Measurements from ENCODE around the gene KCND3.

The KCND3 gene

DNA sequence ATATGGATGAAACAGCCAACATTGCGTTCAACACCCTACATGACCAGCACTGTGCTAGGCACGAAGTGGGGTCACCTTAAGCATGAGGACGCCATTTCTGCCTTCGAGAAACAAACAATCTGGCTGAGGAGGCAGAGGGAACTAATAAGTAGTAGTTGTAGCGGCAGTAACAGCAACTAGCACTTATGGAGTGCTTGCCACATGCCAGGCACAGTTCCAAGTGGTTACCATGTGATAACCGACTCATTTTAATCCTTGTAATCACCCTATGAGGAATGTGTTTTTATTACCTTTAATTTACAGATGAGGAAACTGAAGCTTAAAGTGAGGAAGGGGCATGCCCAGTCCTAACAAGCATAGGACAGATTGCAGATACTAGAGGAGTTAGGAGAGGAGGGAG is 33.7 kb downstream of the KCND3 start:
- Histone ChIP-seq H3K9me3 (ENCODE audit: insufficient read depth, low read depth, low read length) (no peaks in the 10 kb centered on the region), H3K4me1 (ENCODE audit: insufficient read depth, low read length) (no peaks in the 10 kb centered on the region), H3K9ac (ENCODE audit: low read depth, low read length) (no peak overlapping the region), H3K36me3 (ENCODE audit: insufficient read depth, low read depth, low read length) (no peaks in the 10 kb centered on the region), H3K27ac (ENCODE audit: low read length) (no peak overlapping the region), H3K4me3 (ENCODE audit: low read length) (no peak overlapping the region), H3K27me3 (ENCODE audit: insufficient read depth, low read length) (no peaks in the 10 kb centered on the region; the same call in 1 of the 2 replicates)

DNA sequence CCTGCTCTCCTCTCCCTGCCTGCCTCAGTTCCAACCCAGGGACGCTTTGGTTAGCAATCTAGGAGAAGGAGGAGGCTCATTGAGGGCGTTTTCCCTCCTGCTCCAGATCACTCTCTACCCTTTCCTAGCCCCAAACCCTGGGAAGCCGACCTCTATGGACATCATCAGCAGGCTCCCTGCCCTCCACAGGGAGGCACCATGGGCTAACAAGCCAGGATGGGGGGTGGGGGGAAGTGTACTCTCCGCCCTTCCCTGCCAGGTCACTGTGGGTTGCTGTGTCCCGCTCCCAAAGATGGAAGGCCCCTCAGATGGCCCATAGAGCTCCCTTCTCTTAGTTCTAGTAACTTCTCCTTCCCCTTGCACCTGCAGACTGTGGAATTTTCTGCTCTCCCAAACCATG is 35.7 kb downstream of the KCND3 start:
- Histone ChIP-seq H3K4me3 (ENCODE audit: low read length) (no peak overlapping the region), H3K27ac (ENCODE audit: low read length) (no peak overlapping the region), H3K9me3 (ENCODE audit: insufficient read depth, low read depth, low read length) (no peaks in the 10 kb centered on the region), H3K9ac (ENCODE audit: low read depth, low read length) (no peak overlapping the region), H3K27me3 (ENCODE audit: insufficient read depth, low read length) (no peaks in the 10 kb centered on the region; the same call in 1 of the 2 replicates), H3K36me3 (ENCODE audit: insufficient read depth, low read depth, low read length) (no peaks in the 10 kb centered on the region), H3K4me1 (ENCODE audit: insufficient read depth, low read length) (no peaks in the 10 kb centered on the region)

GRCh38 chr1:111952125-111952657 is 37.3 kb downstream of the KCND3 start:
- H3K36me3 ChIP-seq (ENCODE audit: insufficient read depth, low read depth, low read length): no peaks in the 10 kb centered on the region
- H3K27me3 ChIP-seq (ENCODE audit: insufficient read depth, low read length): no peaks in the 10 kb centered on the region; the same call in 1 of the 2 replicates
- no peak overlapping the region for H3K9ac ChIP-seq (ENCODE audit: low read depth, low read length)
- no peak overlapping the region for H3K4me3 ChIP-seq (ENCODE audit: low read length)
- no peaks in the 10 kb centered on the region for H3K4me1 ChIP-seq (ENCODE audit: insufficient read depth, low read length)
- H3K9me3 ChIP-seq (ENCODE audit: insufficient read depth, low read depth, low read length): no peaks in the 10 kb centered on the region
- no peak overlapping the region for H3K27ac ChIP-seq (ENCODE audit: low read length)

DNA sequence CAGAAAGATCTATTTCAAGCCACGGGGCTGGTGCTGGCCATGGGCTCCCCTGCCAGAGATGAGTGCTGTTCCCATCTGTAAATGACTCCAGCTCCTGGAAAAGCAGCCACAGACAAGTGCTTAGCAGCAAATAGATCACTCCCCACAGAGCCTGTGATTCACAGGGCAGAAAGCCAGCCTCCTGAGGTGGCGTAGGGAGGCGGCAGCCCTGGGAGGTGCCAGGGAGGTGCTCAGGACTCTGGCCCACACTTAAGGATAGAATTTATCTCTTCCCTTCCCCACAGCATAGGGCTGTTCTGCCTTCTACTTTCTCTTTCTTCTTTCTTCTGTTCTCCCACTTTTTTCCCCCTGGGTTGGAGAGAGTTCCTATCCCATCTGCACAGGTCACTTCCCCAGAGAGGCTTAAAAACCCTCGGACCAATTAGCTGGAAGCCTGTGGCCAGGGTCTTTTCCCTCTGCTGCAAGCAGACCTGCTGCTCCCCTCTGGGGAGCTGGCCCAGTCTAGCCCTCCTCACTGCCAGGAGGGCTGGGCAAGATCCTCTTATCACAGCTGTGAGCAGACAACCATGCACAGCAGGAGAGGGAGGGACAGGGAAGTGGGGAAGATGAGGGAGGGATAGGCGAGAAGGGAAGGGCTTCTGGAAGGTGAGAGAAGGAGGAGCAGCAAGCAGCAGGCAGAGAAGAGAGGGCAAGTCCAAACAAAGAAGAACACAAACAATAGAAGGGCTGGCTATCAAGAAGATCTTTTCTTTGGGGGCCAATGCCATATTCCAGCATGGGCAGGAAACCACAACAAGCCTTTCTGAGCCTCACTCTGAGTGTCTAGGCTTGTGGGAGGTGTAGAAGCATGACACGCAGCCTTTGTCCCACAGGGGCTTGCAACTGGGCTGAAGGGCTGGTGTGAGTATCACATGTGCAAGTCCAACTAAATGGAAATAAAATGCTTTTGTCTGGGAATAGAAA is 41.0 kb downstream of the KCND3 start:
- no peaks in the 10 kb centered on the region for H3K4me1 ChIP-seq (ENCODE audit: insufficient read depth, low read length)
- no peaks in the 10 kb centered on the region for H3K27me3 ChIP-seq (ENCODE audit: insufficient read depth, low read length)
- H3K9me3 ChIP-seq (ENCODE audit: insufficient read depth, low read depth, low read length): no peaks in the 10 kb centered on the region
- no peak overlapping the region for H3K9ac ChIP-seq (ENCODE audit: low read depth, low read length)
- H3K4me3 ChIP-seq (ENCODE audit: low read length): no peak overlapping the region
- no peak overlapping the region for H3K27ac ChIP-seq (ENCODE audit: low read length)
- no peaks in the 10 kb centered on the region for H3K36me3 ChIP-seq (ENCODE audit: insufficient read depth, low read depth, low read length)

- no peaks in the 10 kb centered on the region for H3K36me3 ChIP-seq (ENCODE audit: insufficient read depth, low read depth, low read length)
- no peak overlapping the region for H3K9ac ChIP-seq (ENCODE audit: low read depth, low read length)
- H3K27ac ChIP-seq (ENCODE audit: low read length): no peak overlapping the region
- H3K27me3 ChIP-seq (ENCODE audit: insufficient read depth, low read length): no peaks in the 10 kb centered on the region
- H3K4me3 ChIP-seq (ENCODE audit: low read length): no peak overlapping the region
- no peaks in the 10 kb centered on the region for H3K9me3 ChIP-seq (ENCODE audit: insufficient read depth, low read depth, low read length)
- H3K4me1 ChIP-seq (ENCODE audit: insufficient read depth, low read length): no peaks in the 10 kb centered on the region
These were observed 45.4 kb downstream of the KCND3 start for GRCh38 chr1:111943846-111944749.

DNA sequence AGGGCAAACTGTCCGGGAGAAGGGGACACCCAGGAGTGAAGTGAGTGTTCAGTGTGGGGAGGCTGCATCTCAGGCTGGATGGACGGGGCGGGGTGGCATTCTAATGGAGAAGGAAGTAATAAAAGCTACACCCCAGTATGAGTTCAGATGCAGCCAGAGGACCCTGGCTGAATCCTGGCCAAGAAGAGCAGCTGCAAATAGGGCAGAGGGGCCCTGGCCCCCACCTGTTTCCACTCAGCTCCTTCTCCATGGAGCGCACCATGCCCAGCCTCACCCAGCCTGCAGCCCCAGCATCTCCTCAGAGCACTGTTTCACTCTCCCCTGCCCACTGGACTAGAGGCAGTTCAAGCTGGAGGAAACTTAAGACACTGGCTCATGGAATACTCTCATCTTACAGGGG is 46.4 kb downstream of the KCND3 start:
- no peak overlapping the region for H3K4me3 ChIP-seq (ENCODE audit: low read length)
- no peaks in the 10 kb centered on the region for H3K4me1 ChIP-seq (ENCODE audit: insufficient read depth, low read length)

DNA sequence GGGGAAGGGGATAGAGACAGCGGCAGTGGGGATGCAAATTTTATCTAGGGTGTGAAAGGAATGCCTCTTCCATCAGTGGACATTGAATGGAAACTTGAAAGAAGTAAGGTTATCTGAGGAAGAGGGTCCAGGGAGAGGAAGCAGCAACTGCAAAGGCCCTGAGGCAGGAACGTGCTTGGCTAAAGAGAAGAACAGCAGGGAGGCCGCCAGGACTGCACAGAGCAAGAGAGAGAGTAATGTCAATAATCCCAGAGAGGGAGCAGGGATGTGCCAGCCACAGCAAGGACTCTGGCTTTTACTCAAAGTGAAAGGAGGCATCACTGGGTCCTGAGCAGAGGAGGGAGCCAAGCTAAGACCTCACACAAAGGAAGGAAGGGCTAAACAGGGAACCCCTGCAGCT is 50.9 kb downstream of the KCND3 start:
- Histone ChIP-seq H3K9ac (ENCODE audit: low read depth, low read length) (no peak overlapping the region), H3K36me3 (ENCODE audit: insufficient read depth, low read depth, low read length) (no peaks in the 10 kb centered on the region), H3K27ac (ENCODE audit: low read length) (no peak overlapping the region), H3K4me3 (ENCODE audit: low read length) (no peak overlapping the region), H3K9me3 (ENCODE audit: insufficient read depth, low read depth, low read length) (no peaks in the 10 kb centered on the region), H3K27me3 (ENCODE audit: insufficient read depth, low read length) (no peaks in the 10 kb centered on the region), H3K4me1 (ENCODE audit: insufficient read depth, low read length) (0 out of 2 replicates have a peak, but pooled peaks cover 3% of the 10 kb centered on the region)

More for the DNA sequence above, 46.4 kb downstream of the KCND3 start:
- H3K36me3 ChIP-seq (ENCODE audit: insufficient read depth, low read depth, low read length): no peaks in the 10 kb centered on the region
- no peak overlapping the region for H3K27ac ChIP-seq (ENCODE audit: low read length)
- no peak overlapping the region for H3K9ac ChIP-seq (ENCODE audit: low read depth, low read length)
- H3K27me3 ChIP-seq (ENCODE audit: insufficient read depth, low read length): no peaks in the 10 kb centered on the region
- H3K9me3 ChIP-seq (ENCODE audit: insufficient read depth, low read depth, low read length): no peaks in the 10 kb centered on the region

DNA sequence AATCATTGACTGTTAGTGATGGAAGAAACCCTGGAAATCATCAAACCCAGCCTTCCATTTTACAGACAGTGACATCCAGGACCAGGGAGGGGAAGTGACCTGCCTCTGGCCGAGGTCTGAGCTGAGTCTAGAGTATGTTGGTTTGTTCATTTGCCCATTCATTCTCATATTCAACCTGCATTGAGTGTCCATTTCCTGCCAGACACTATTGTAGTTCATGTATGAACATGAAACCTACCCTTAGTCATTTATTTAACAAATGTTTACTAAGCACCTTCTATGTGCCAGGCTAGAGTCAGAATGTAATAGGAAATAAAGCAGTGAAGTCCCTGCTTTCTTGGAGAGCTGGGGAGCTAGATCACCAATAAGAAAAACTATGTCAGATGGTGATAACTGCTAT is 51.3 kb downstream of the KCND3 start:
- H3K9ac ChIP-seq (ENCODE audit: low read depth, low read length): no peak overlapping the region
- H3K27me3 ChIP-seq (ENCODE audit: insufficient read depth, low read length): no peaks in the 10 kb centered on the region
- H3K4me3 ChIP-seq (ENCODE audit: low read length): no peak overlapping the region
- H3K4me1 ChIP-seq (ENCODE audit: insufficient read depth, low read length): 0 out of 2 replicates have a peak, but pooled peaks cover 3% of the 10 kb centered on the region
- H3K27ac ChIP-seq (ENCODE audit: low read length): no peak overlapping the region
- H3K9me3 ChIP-seq (ENCODE audit: insufficient read depth, low read depth, low read length): no peaks in the 10 kb centered on the region
- no peaks in the 10 kb centered on the region for H3K36me3 ChIP-seq (ENCODE audit: insufficient read depth, low read depth, low read length)

- no peak overlapping the region for H3K9ac ChIP-seq (ENCODE audit: low read depth, low read length)
- no peaks in the 10 kb centered on the region for H3K27me3 ChIP-seq (ENCODE audit: insufficient read depth, low read length)
- no peaks in the 10 kb centered on the region for H3K36me3 ChIP-seq (ENCODE audit: insufficient read depth, low read depth, low read length)
- no peak overlapping the region for H3K27ac ChIP-seq (ENCODE audit: low read length)
- H3K9me3 ChIP-seq (ENCODE audit: insufficient read depth, low read depth, low read length): no peaks in the 10 kb centered on the region
- H3K4me1 ChIP-seq (ENCODE audit: insufficient read depth, low read length): 0 out of 2 replicates have a peak, but pooled peaks cover 3% of the 10 kb centered on the region
- H3K4me3 ChIP-seq (ENCODE audit: low read length): no peak overlapping the region
These were observed 52.2 kb downstream of the KCND3 start for GRCh38 chr1:111937147-111937725.

GRCh38 chr1:111934106-111934852 is 55.2 kb downstream of the KCND3 start:
- no peak overlapping the region for H3K4me3 ChIP-seq (ENCODE audit: low read length)
- no peaks in the 10 kb centered on the region; the same call in 1 of the 2 replicates for H3K27me3 ChIP-seq (ENCODE audit: insufficient read depth, low read length)
- H3K9me3 ChIP-seq (ENCODE audit: insufficient read depth, low read depth, low read length): no peaks in the 10 kb centered on the region
- H3K36me3 ChIP-seq (ENCODE audit: insufficient read depth, low read depth, low read length): no peaks in the 10 kb centered on the region
- H3K27ac ChIP-seq (ENCODE audit: low read length): no peak overlapping the region
- 0 out of 2 replicates have a peak, but pooled peaks cover 3% of the 10 kb centered on the region for H3K4me1 ChIP-seq (ENCODE audit: insufficient read depth, low read length)
- H3K9ac ChIP-seq (ENCODE audit: low read depth, low read length): no peak overlapping the region

All from iPS-20b (cell line).